Natural killer cell (primary cell): ENCODE results near the gene ARFGAP3. TPM values are rescaled to one million over a fixed set of nuclear protein-coding genes. Genes with fewer than 3 reads are reported as not detected.
"Not testable (repeated sequence)": the region's sequence is repeated elsewhere in the genome, so short reads cannot be mapped to it uniquely, and the experiment has no call there.

Experiments
- ATAC-seq, 3 donors: fragments of 150-1000 bp in 2 of 3; fragments of 200-7000 bp in 1 of 3; cut with Tn5 transposase; 1 replicate in 1 of 3; 2 replicates in 2 of 3; pipeline ENCODE4 v1.10.0; 2021; ENCODE audit warnings: mild to moderate bottlenecking in 2 of 3, moderate library complexity in 2 of 3
- DNase-seq, 2 donors: peaks; one replicate each; pipeline versions ENCODE4 v3.0.0 to v3.0.0-alpha.2; 2013 to 2021; ENCODE audit warnings: mixed read lengths in 1 of 2
- H3K27ac ChIP-seq: one replicate; pipeline ENCODE4 v1.5.1; 2013; ENCODE audit warnings: mild to moderate bottlenecking, low read length
- H3K27me3 ChIP-seq: one replicate; pipeline ENCODE4 v1.6.1; 2013; ENCODE audit warnings: low read length; ENCODE audit not compliant: control insufficient read depth, insufficient read depth
- H3K36me3 ChIP-seq: one replicate; pipeline ENCODE4 v1.6.1; 2013; ENCODE audit warnings: low read length; ENCODE audit not compliant: control insufficient read depth, insufficient read depth
- H3K4me1 ChIP-seq: one replicate; pipeline ENCODE4 v1.6.1; 2013; ENCODE audit warnings: low read length; ENCODE audit not compliant: control insufficient read depth, insufficient read depth
- H3K4me3 ChIP-seq: one replicate; pipeline ENCODE4 v1.5.1; 2013; ENCODE audit warnings: low read length
- H3K9me3 ChIP-seq: one replicate; pipeline ENCODE4 v1.6.1; 2013; ENCODE audit warnings: low read length; ENCODE audit not compliant: control insufficient read depth, insufficient read depth
- H3K27ac Mint-ChIP-seq, 2 donors: one replicate each; pipeline ENCODE4 v1.8.0; 2022; ENCODE audit warnings: mild to moderate bottlenecking in 2 of 2, mixed read lengths in 2 of 2, moderate library complexity in 1 of 2
- H3K27me3 Mint-ChIP-seq, 2 donors: one replicate each; pipeline ENCODE4 v1.8.0; 2022; ENCODE audit warnings: low read depth in 2 of 2, mixed read lengths in 2 of 2
- H3K36me3 Mint-ChIP-seq: one replicate; pipeline ENCODE4 v1.8.0; 2022; ENCODE audit warnings: mixed read lengths
- H3K4me1 Mint-ChIP-seq, 2 donors: one replicate each; pipeline ENCODE4 v1.8.0; 2022; ENCODE audit warnings: mixed read lengths in 2 of 2
- H3K4me3 Mint-ChIP-seq: one replicate; pipeline ENCODE4 v1.8.0; 2022; ENCODE audit warnings: mild to moderate bottlenecking, moderate library complexity, mixed read lengths
- H3K9me3 Mint-ChIP-seq, 2 donors: one replicate each; pipeline ENCODE4 v1.8.0; 2022; ENCODE audit warnings: mixed read lengths in 2 of 2
- WGBS: methylation state at CpG from one replicate; pipeline ENCODE4 v1.1.7; 2013; ENCODE audit warnings: missing lambda C conversion rate; ENCODE audit not compliant: insufficient coverage; 5-methylcytosine and 5-hydroxymethylcytosine counted together
- intact Hi-C: fragments of 100-400 bp; cut with micrococcal nuclease; formaldehyde crosslinking; loops from one replicate; pipeline ENCODE4 v1.14.2; 2022
- total RNA-seq, 4 donors: library from RNA; stranded (reverse); fragments of 120-200 nt in 1 of 4; gene quantifications; one replicate each; pipeline versions ENCODE4 v1.2.3 to v1.2.4, GENCODE V29; 2013 to 2022
- TF ChIP-seq, protein P1 (sequence below): fragments of 200-600 bp; IDR thresholded peaks from one replicate; pipeline ENCODE4 v1.8.0; 2022; ENCODE audit warnings: antibody characterized with exemption

ARFGAP3 gene
- total RNA-seq, 3 donors from 2014 or later (not counting 1 experiment from before 2014, with no cell fraction given): 46.3 to 58.0 (median 53.8) TPM

GRCh38 chr22:42763965-42764480 is 93.0 kb downstream of the ARFGAP3 start:
- no peaks in the 10 kb centered on the region for H3K36me3 Mint-ChIP-seq

DNA sequence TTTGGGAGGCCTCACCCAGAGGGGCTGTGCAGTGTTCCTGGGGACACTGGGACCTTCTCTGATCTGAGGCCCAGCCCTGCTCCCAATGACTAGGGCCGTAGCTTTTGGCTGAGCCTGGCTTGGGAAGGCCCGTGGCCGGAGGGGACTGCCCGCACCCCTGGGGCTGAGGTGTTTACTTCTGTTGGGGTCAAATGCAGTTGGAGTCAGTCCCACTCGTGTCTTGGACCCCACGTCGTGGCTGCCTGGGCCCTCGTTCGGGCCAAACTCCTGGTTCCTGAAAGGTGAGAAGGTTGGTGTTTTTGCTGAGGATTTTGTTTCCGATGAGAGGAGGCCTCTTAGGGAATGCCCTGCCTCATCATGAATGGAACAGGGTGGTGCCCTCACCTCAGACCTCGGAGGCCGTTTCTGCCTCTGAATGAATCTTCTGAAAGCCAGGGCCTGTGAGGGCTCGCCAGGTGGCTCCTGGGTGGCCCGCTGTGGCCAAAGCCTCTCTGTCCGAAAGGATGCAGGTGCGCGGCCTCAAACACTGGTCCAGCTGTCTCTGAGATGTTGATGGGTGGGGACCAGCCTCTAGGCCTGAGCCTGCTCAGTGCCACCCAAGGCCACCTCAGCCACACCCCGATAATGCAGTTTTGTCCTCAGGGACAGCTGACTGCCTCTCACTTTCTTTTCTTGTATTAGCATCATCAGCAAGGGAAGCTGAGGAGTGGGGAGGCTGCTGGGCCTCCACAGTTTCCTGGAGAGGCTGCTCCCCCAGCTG is 96.1 kb downstream of the ARFGAP3 start:
- Mint-ChIP-seq H3K27me3 (no peaks in the 10 kb centered on the region), H3K36me3 (no peaks in the 10 kb centered on the region), H3K27ac (no peak overlapping the region), H3K9me3 (no peaks in the 10 kb centered on the region), H3K4me3 (no peak overlapping the region), H3K4me1 (no peaks in the 10 kb centered on the region)
- Histone ChIP-seq H3K9me3 (no peaks in the 10 kb centered on the region), H3K4me3 (no peak overlapping the region), H3K27me3 (no peaks in the 10 kb centered on the region), H3K36me3 (no peaks in the 10 kb centered on the region), H3K4me1 (no peaks in the 10 kb centered on the region), H3K27ac (no peak overlapping the region)
- TF ChIP-seq, protein P1, sequence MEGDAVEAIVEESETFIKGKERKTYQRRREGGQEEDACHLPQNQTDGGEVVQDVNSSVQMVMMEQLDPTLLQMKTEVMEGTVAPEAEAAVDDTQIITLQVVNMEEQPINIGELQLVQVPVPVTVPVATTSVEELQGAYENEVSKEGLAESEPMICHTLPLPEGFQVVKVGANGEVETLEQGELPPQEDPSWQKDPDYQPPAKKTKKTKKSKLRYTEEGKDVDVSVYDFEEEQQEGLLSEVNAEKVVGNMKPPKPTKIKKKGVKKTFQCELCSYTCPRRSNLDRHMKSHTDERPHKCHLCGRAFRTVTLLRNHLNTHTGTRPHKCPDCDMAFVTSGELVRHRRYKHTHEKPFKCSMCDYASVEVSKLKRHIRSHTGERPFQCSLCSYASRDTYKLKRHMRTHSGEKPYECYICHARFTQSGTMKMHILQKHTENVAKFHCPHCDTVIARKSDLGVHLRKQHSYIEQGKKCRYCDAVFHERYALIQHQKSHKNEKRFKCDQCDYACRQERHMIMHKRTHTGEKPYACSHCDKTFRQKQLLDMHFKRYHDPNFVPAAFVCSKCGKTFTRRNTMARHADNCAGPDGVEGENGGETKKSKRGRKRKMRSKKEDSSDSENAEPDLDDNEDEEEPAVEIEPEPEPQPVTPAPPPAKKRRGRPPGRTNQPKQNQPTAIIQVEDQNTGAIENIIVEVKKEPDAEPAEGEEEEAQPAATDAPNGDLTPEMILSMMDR: no peak
- intact Hi-C loops: no loop called here
- WGBS: 77% methylated on average over 16 of the region's 18 CpGs
- ATAC-seq (no peak), DNase-seq (no peak)

More at GRCh38 chr22:42763965-42764480, 93.0 kb downstream of the ARFGAP3 start:
- Histone ChIP-seq H3K9me3 (no peaks in the 10 kb centered on the region), H3K27ac (no peak overlapping the region), H3K4me1 (peaks cover 2% of the 10 kb centered on the region), H3K36me3 (no peaks in the 10 kb centered on the region), H3K27me3 (no peaks in the 10 kb centered on the region), H3K4me3 (no peak overlapping the region)
- no peak overlapping the region for H3K27ac Mint-ChIP-seq
- DNase-seq (no peak), ATAC-seq (no peak)
- TF ChIP-seq, protein P1: no peak
- H3K4me3 Mint-ChIP-seq: no peak overlapping the region
- 91% methylated on average over 13 of the region's 13 CpGs for WGBS
- H3K4me1 Mint-ChIP-seq: no peaks in the 10 kb centered on the region
- H3K27me3 Mint-ChIP-seq: no peaks in the 10 kb centered on the region
- no peaks in the 10 kb centered on the region for H3K9me3 Mint-ChIP-seq
- intact Hi-C loops: no loop called here

GRCh38 chr22:42758931-42759629 is 98.0 kb downstream of the ARFGAP3 start:
- Mint-ChIP-seq H3K9me3 (no peaks in the 10 kb centered on the region), H3K4me1 (no peaks in the 10 kb centered on the region), H3K4me3 (no peak overlapping the region), H3K36me3 (no peaks in the 10 kb centered on the region), H3K27ac (no peak overlapping the region), H3K27me3 (no peaks in the 10 kb centered on the region)
- no peak overlapping the region for H3K27ac ChIP-seq
- no peaks in the 10 kb centered on the region for H3K4me1 ChIP-seq
- intact Hi-C loops: no loop called here
- 88% methylated on average over 21 of the region's 23 CpGs for WGBS
- H3K36me3 ChIP-seq: no peaks in the 10 kb centered on the region
- ATAC-seq: no peak
- TF ChIP-seq, protein P1: no peak
- H3K27me3 ChIP-seq: no peaks in the 10 kb centered on the region
- no peak for DNase-seq
- H3K9me3 ChIP-seq: no peaks in the 10 kb centered on the region
- no peak overlapping the region for H3K4me3 ChIP-seq

- H3K9me3 Mint-ChIP-seq, H3K9me3 ChIP-seq, H3K4me3 Mint-ChIP-seq, H3K4me1 Mint-ChIP-seq, H3K4me1 ChIP-seq, H3K27ac ChIP-seq, ATAC-seq, H3K27ac Mint-ChIP-seq, H3K27me3 Mint-ChIP-seq, H3K27me3 ChIP-seq, H3K36me3 Mint-ChIP-seq, H3K36me3 ChIP-seq, intact Hi-C loops, DNase-seq, H3K4me3 ChIP-seq: not testable (repeated sequence)
- WGBS: 92% methylated on average over 3 of the region's 5 CpGs
These were observed 101.5 kb downstream of the ARFGAP3 start for GRCh38 chr22:42755553-42755952.

GRCh38 chr22:42755121-42755520 is 102.0 kb downstream of the ARFGAP3 start:
- H3K4me1 Mint-ChIP-seq, H3K27me3 ChIP-seq, H3K27me3 Mint-ChIP-seq, H3K27ac ChIP-seq, H3K9me3 ChIP-seq, H3K4me3 Mint-ChIP-seq, ATAC-seq, DNase-seq, H3K4me3 ChIP-seq, H3K36me3 Mint-ChIP-seq, H3K27ac Mint-ChIP-seq, H3K4me1 ChIP-seq, H3K36me3 ChIP-seq, intact Hi-C loops, H3K9me3 Mint-ChIP-seq: not testable (repeated sequence)
- WGBS: 87% methylated on average over 15 of the region's 16 CpGs
